Measurements from ENCODE around the gene POU2AF1. TPM values are rescaled to one million over a fixed set of nuclear protein-coding genes. Genes with fewer than 3 reads are reported as not detected.
A peak's percentile ranks its signal among the peaks of the same experiment; 100 is the strongest.

Gene POU2AF1
- total and polyA plus RNA-seq, 2 of the 13 experiments (the other 11 are each of a cell fraction or from before 2014, with no cell fraction given), result 1.9 to 3.6 TPM

DNA sequence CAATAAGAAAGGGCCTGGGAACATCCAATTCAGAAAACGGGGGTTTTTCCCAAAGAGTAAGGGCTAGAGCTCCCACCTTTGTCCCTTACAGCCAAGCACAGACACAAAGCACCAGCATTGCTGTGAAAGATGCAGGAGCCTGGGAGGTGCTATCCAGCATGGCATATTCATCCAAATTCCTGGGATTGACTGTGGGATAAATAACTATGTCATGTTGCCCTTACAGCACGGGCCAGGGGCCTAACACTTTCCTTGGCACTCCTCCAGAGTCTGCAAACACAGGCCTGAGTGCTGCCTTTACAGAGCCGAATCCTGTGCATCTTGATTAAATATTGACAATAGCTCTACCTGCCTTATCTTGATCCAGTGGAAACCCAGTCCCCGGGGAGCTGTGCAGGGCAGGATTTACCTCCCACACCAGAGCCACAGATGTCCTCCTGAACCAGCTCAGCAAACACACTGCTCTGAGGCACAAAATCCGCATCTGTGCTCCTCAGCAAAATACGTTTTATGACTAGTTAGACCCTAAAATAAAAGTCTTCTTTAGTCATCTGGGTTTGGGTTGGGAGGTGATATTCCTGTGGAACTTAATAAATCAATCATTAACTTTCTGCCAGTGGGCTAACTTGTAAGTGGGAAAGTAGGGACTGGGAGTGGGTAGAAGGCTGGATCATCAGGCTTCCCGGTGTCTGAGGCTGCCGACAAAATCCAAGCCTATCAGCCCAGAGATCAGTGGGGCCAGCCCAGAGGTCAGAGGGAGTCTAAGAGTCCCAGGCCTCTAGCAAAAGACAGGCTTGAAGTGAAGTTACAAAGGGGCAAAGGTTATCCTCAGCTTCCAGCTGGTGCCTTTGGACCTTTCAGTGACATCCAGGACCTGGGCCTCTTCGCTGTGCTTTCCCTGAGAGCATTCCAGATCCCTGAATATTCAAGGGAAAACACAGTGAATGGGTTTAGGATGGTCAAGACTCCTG is 44.3 kb downstream of the POU2AF1 start (continued):
- TF ChIP-seq ZNF30 (CRISPR knock-in tag; IDR thresholded peaks at IDR 0.05) (no peak), SNAPC2 (CRISPR knock-in tag; IDR thresholded peaks at IDR 0.05) (0 out of 2 replicates have a peak, but pooled peaks have one; percentile 47), ZNF224 (CRISPR knock-in tag; IDR thresholded peaks at IDR 0.05) (peak; percentile 35; the same call in 1 of the 2 replicates), ZKSCAN5 (CRISPR knock-in tag; IDR thresholded peaks at IDR 0.05) (peak; percentile 21; the same call in 1 of the 2 replicates), ZNF713 (CRISPR knock-in tag; IDR thresholded peaks at IDR 0.05) (no peak), POLR2A (IDR thresholded peaks at IDR 0.05; ENCODE audit: insufficient read depth in 1 of 2, low read depth in 2 of 2, low read length in 2 of 2) (peak in 1 of 2 experiments; percentile 51; a peak in 3 of 4 replicates), ZNF781 (CRISPR knock-in tag; IDR thresholded peaks at IDR 0.05; ENCODE audit: borderline replicate concordance, not compliant biosample characterization) (peak; percentile 35), EHMT2 (IDR thresholded peaks at IDR 0.05; ENCODE audit: borderline replicate concordance, low read depth, low read length) (peak; percentile 58; the same call in 1 of the 2 replicates), ELF3 (CRISPR knock-in tag; IDR thresholded peaks at IDR 0.05) (peak; percentile 50), MTA1 (CRISPR knock-in tag; IDR thresholded peaks at IDR 0.05; ENCODE audit: borderline replicate concordance) (peak; percentile 78; the same call in 1 of the 2 replicates), CHD4 (IDR thresholded peaks at IDR 0.05; ENCODE audit: borderline replicate concordance, low read length) (peak; percentile 86; the same call in 1 of the 2 replicates), ZNF292 (CRISPR knock-in tag; IDR thresholded peaks at IDR 0.05; ENCODE audit: borderline replicate concordance, low read depth) (peak; percentile 88; the same call in 1 of the 2 replicates), ZFY (CRISPR knock-in tag; IDR thresholded peaks at IDR 0.05) (peak; percentile 75), ZNF703 (CRISPR knock-in tag; IDR thresholded peaks at IDR 0.05; ENCODE audit: borderline replicate concordance) (peak; percentile 76), SMAD9 (CRISPR knock-in tag; IDR thresholded peaks at IDR 0.05) (no peak)
- TF ChIP-seq, protein P1, sequence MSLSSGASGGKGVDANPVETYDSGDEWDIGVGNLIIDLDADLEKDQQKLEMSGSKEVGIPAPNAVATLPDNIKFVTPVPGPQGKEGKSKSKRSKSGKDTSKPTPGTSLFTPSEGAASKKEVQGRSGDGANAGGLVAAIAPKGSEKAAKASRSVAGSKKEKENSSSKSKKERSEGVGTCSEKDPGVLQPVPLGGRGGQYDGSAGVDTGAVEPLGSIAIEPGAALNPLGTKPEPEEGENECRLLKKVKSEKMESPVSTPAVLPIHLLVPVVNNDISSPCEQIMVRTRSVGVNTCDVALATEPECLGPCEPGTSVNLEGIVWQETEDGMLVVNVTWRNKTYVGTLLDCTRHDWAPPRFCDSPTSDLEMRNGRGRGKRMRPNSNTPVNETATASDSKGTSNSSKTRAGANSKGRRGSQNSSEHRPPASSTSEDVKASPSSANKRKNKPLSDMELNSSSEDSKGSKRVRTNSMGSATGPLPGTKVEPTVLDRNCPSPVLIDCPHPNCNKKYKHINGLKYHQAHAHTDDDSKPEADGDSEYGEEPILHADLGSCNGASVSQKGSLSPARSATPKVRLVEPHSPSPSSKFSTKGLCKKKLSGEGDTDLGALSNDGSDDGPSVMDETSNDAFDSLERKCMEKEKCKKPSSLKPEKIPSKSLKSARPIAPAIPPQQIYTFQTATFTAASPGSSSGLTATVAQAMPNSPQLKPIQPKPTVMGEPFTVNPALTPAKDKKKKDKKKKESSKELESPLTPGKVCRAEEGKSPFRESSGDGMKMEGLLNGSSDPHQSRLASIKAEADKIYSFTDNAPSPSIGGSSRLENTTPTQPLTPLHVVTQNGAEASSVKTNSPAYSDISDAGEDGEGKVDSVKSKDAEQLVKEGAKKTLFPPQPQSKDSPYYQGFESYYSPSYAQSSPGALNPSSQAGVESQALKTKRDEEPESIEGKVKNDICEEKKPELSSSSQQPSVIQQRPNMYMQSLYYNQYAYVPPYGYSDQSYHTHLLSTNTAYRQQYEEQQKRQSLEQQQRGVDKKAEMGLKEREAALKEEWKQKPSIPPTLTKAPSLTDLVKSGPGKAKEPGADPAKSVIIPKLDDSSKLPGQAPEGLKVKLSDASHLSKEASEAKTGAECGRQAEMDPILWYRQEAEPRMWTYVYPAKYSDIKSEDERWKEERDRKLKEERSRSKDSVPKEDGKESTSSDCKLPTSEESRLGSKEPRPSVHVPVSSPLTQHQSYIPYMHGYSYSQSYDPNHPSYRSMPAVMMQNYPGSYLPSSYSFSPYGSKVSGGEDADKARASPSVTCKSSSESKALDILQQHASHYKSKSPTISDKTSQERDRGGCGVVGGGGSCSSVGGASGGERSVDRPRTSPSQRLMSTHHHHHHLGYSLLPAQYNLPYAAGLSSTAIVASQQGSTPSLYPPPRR (CRISPR knock-in tag; IDR thresholded peaks at IDR 0.05; ENCODE audit: borderline replicate concordance), result peak; percentile 93
- TF ChIP-seq, protein P2, sequence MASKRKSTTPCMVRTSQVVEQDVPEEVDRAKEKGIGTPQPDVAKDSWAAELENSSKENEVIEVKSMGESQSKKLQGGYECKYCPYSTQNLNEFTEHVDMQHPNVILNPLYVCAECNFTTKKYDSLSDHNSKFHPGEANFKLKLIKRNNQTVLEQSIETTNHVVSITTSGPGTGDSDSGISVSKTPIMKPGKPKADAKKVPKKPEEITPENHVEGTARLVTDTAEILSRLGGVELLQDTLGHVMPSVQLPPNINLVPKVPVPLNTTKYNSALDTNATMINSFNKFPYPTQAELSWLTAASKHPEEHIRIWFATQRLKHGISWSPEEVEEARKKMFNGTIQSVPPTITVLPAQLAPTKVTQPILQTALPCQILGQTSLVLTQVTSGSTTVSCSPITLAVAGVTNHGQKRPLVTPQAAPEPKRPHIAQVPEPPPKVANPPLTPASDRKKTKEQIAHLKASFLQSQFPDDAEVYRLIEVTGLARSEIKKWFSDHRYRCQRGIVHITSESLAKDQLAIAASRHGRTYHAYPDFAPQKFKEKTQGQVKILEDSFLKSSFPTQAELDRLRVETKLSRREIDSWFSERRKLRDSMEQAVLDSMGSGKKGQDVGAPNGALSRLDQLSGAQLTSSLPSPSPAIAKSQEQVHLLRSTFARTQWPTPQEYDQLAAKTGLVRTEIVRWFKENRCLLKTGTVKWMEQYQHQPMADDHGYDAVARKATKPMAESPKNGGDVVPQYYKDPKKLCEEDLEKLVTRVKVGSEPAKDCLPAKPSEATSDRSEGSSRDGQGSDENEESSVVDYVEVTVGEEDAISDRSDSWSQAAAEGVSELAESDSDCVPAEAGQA (IDR thresholded peaks at IDR 0.05; ENCODE audit: low read depth), result no peak
- TF ChIP-seq, protein P2 (CRISPR knock-in tag; IDR thresholded peaks at IDR 0.05; ENCODE audit: borderline replicate concordance), result no peak
